Urothelium cell line (cell line): ENCODE results near the gene PIEZO1.

Source experiments
- DNase-seq: peaks from one replicate; pipeline ENCODE4 v3.0.0; 2011; ENCODE audit warnings: low spot score, mixed read lengths
- FAIRE-seq: peaks from 2 replicates; lab custom pipeline; 2011; peaks lifted over from hg19 to GRCh38; lab: Jason Lieb, UNC

Gene PIEZO1

GRCh38 chr16:88694221-88695087 is 90.6 kb downstream of the PIEZO1 start:
- FAIRE-seq: no peak
- DNase-seq: no peak

- FAIRE-seq: no peak
- DNase-seq: no peak
Measured at GRCh38 chr16:88693420-88694177, 91.4 kb downstream of the PIEZO1 start.

GRCh38 chr16:88692861-88693260 is 92.2 kb downstream of the PIEZO1 start:
- FAIRE-seq (no peak), DNase-seq (no peak)

GRCh38 chr16:88691924-88692560 is 93.0 kb downstream of the PIEZO1 start:
- DNase-seq (no peak), FAIRE-seq (no peak)

GRCh38 chr16:88691129-88691813 is 93.7 kb downstream of the PIEZO1 start:
- no peak for FAIRE-seq
- DNase-seq: no peak

- no peak for FAIRE-seq
Measured at GRCh38 chr16:88690341-88691128, 94.5 kb downstream of the PIEZO1 start.

GRCh38 chr16:88688013-88688778 is 96.8 kb downstream of the PIEZO1 start:
- DNase-seq (no peak), FAIRE-seq (no peak)

More at GRCh38 chr16:88690341-88691128, 94.5 kb downstream of the PIEZO1 start:
- no peak for DNase-seq

GRCh38 chr16:88687676-88688012 is 97.4 kb downstream of the PIEZO1 start:
- FAIRE-seq (no peak), DNase-seq (no peak)

GRCh38 chr16:88687254-88687576 is 97.8 kb downstream of the PIEZO1 start:
- DNase-seq (no peak), FAIRE-seq (no peak)

- FAIRE-seq: no peak
- DNase-seq: peak; percentile 96
Measured at GRCh38 chr16:88686439-88687253, 98.4 kb downstream of the PIEZO1 start, which contains the start of gene SNAI3. TSS of gene SNAI3 (minus strand) at chr16:88686507. CDS start at chr16:88686406, 101 bp downstream.

GRCh38 chr16:88686062-88686438 is 99.0 kb downstream of the PIEZO1 start:
- FAIRE-seq: no peak
- DNase-seq: peak; percentile 55

GRCh38 chr16:88685156-88686061 is 99.6 kb downstream of the PIEZO1 start:
- FAIRE-seq: no peak

GRCh38 chr16:88684569-88685155 is 100.4 kb downstream of the PIEZO1 start:
- no peak for FAIRE-seq

More at GRCh38 chr16:88685156-88686061, 99.6 kb downstream of the PIEZO1 start:
- DNase-seq: peak; percentile 59

GRCh38 chr16:88681709-88682451 is 103.1 kb downstream of the PIEZO1 start:
- DNase-seq: no peak
- FAIRE-seq: no peak

More at GRCh38 chr16:88684569-88685155, 100.4 kb downstream of the PIEZO1 start:
- no peak for DNase-seq

GRCh38 chr16:88681084-88681680 is 103.8 kb downstream of the PIEZO1 start:
- peak; percentile 83 for FAIRE-seq

GRCh38 chr16:88680554-88681083 is 104.4 kb downstream of the PIEZO1 start:
- FAIRE-seq: no peak

More at GRCh38 chr16:88681084-88681680, 103.8 kb downstream of the PIEZO1 start:
- DNase-seq: no peak

More at GRCh38 chr16:88680554-88681083, 104.4 kb downstream of the PIEZO1 start:
- no peak for DNase-seq
